Subcutaneous abdominal adipose tissue (tissue), 5 donors: ENCODE measurements around the gene HHIPL1.

ENCODE experiments used
- H3K27ac ChIP-seq: one replicate; pipeline ENCODE4 v1.7.0; 2013; ENCODE audit warnings: low read depth, mild to moderate bottlenecking, inconsistent platforms, low read length, moderate library complexity
- H3K27me3 ChIP-seq, 5 donors: one replicate each; pipeline ENCODE4 v1.7.0; 2013; ENCODE audit warnings: low read length in 5 of 5, inconsistent platforms in 1 of 5; ENCODE audit not compliant: control insufficient read depth in 5 of 5, insufficient read depth in 4 of 5
- H3K36me3 ChIP-seq, 5 donors: one replicate each; pipeline ENCODE4 v1.7.0; 2013; ENCODE audit warnings: low read length in 5 of 5; ENCODE audit not compliant: control insufficient read depth in 5 of 5, insufficient read depth in 5 of 5
- H3K4me1 ChIP-seq, 5 donors: one replicate each; pipeline ENCODE4 v1.7.0; 2013; ENCODE audit warnings: low read length in 5 of 5, mild to moderate bottlenecking in 3 of 5, moderate library complexity in 1 of 5; ENCODE audit not compliant: control insufficient read depth in 5 of 5, insufficient read depth in 5 of 5
- H3K4me3 ChIP-seq, 5 donors: one replicate each; pipeline ENCODE4 v1.7.0; 2013; ENCODE audit warnings: low read length in 5 of 5, low read depth in 1 of 5
- H3K9ac ChIP-seq, 5 donors: one replicate each; pipeline ENCODE4 v1.7.0; 2013; ENCODE audit warnings: low read length in 5 of 5, mild to moderate bottlenecking in 4 of 5, moderate library complexity in 3 of 5
- H3K9me3 ChIP-seq, 5 donors: one replicate each; pipeline ENCODE4 v1.7.0; 2013; ENCODE audit warnings: low read length in 5 of 5; ENCODE audit not compliant: control insufficient read depth in 5 of 5
- donor health status: healthy.
- donor health status: healthy.
- donor health status: healthy.
- donor health status: healthy.
- donor health status: healthy.

The HHIPL1 gene

GRCh38 chr14:99686557-99687283, 41.8 kb downstream of the HHIPL1 start:
- no peaks in the 10 kb centered on the region for H3K36me3 ChIP-seq
- H3K27ac ChIP-seq, result no peak overlapping the region
- peaks cover 3 to 31% (median 13%) of the 10 kb centered on the region in 5 donors for H3K4me1 ChIP-seq
- peaks cover 0 to 16% (median 5%) of the 10 kb centered on the region in 5 donors for H3K27me3 ChIP-seq
- H3K9ac ChIP-seq, result no peak overlapping the region
- no peak overlapping the region for H3K4me3 ChIP-seq
- no peaks in the 10 kb centered on the region for H3K9me3 ChIP-seq

- Histone ChIP-seq H3K9ac (no peak overlapping the region), H3K27me3 (peaks cover 0 to 16% (median 5%) of the 10 kb centered on the region in 5 donors), H3K27ac (no peak overlapping the region), H3K9me3 (no peaks in the 10 kb centered on the region), H3K36me3 (no peaks in the 10 kb centered on the region), H3K4me3 (no peak overlapping the region), H3K4me1 (peaks cover 3 to 31% (median 13%) of the 10 kb centered on the region in 5 donors)
These were observed 42.6 kb downstream of the HHIPL1 start for GRCh38 chr14:99687284-99688209.

DNA sequence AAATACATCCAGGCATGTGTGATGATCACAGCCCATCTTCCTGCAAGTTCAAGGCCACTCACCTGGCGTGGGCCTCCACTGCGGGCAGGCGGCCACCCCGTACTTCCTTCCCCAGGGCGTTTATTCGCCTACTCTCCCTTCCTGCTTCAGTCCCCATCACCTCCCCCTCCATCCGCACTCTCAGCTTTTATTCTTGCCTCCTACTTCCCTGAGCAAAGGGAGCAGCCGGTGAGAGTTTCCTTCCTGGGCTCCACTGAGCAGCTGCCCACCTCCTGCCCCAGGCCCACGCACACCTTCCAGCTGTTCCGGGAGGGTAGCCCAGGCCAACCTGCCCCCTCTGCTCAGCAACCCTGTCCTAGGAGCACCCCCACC, 43.3 kb downstream of the HHIPL1 start:
- no peaks in the 10 kb centered on the region for H3K36me3 ChIP-seq
- H3K27ac ChIP-seq, result no peak overlapping the region
- H3K27me3 ChIP-seq, result peaks cover 0 to 16% (median 5%) of the 10 kb centered on the region in 5 donors
- no peak overlapping the region for H3K9ac ChIP-seq
- no peak overlapping the region for H3K4me3 ChIP-seq
- H3K9me3 ChIP-seq, result no peaks in the 10 kb centered on the region
- H3K4me1 ChIP-seq, result peaks cover under 1 to 26% (median 8%) of the 10 kb centered on the region in 5 donors

- H3K27ac ChIP-seq, result no peak overlapping the region
- peaks cover 0 to 16% (median 5%) of the 10 kb centered on the region in 5 donors for H3K27me3 ChIP-seq
- peaks cover 0 to 22% (median 4%) of the 10 kb centered on the region in 5 donors for H3K4me1 ChIP-seq
- no peak overlapping the region for H3K4me3 ChIP-seq
- no peaks in the 10 kb centered on the region for H3K9me3 ChIP-seq
- H3K9ac ChIP-seq, result no peak overlapping the region
- H3K36me3 ChIP-seq, result no peaks in the 10 kb centered on the region
These were observed 43.7 kb downstream of the HHIPL1 start for GRCh38 chr14:99688629-99689028.

- no peak overlapping the region for H3K9ac ChIP-seq
- H3K27me3 ChIP-seq, result peaks cover 0 to 16% (median 5%) of the 10 kb centered on the region in 5 donors
- no peak overlapping the region for H3K27ac ChIP-seq
- peaks cover 0 to 20% (median 3%) of the 10 kb centered on the region in 5 donors for H3K4me1 ChIP-seq
- no peaks in the 10 kb centered on the region for H3K9me3 ChIP-seq
- H3K4me3 ChIP-seq, result no peak overlapping the region
- no peaks in the 10 kb centered on the region for H3K36me3 ChIP-seq
These were observed 44.6 kb downstream of the HHIPL1 start for GRCh38 chr14:99689266-99690236.

DNA sequence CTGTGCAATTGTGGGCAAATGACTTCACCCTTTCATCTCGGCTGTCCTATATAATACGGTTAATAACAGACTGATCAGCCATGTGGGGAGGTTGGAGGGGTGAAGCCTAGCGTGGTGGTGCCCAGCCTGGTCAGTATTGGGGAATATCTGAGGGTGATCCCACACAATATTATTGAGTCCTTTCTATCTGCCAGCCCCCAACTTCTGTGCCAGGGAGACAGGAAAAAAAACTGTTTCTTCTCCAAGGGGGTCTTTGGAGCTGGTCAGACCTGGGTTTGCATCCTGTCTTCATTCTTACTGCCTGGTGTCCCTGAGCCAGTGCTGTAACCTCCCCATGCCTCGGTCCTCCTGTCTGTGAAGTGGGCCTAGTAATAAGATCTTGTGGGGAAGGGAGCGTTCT, 45.7 kb downstream of the HHIPL1 start:
- peaks cover 0 to 16% (median 5%) of the 10 kb centered on the region in 5 donors for H3K27me3 ChIP-seq
- H3K27ac ChIP-seq, result no peak overlapping the region
- no peaks in the 10 kb centered on the region for H3K36me3 ChIP-seq
- H3K9ac ChIP-seq, result no peak overlapping the region
- no peaks in the 10 kb centered on the region for H3K9me3 ChIP-seq
- H3K4me1 ChIP-seq, result peaks cover 0 to 17% (median 0%) of the 10 kb centered on the region in 5 donors
- no peak overlapping the region for H3K4me3 ChIP-seq

GRCh38 chr14:99691111-99691885, 46.4 kb downstream of the HHIPL1 start:
- peaks cover 0 to 16% (median 5%) of the 10 kb centered on the region in 5 donors for H3K27me3 ChIP-seq
- no peak overlapping the region for H3K9ac ChIP-seq
- H3K4me3 ChIP-seq, result no peak overlapping the region
- no peaks in the 10 kb centered on the region for H3K36me3 ChIP-seq
- H3K4me1 ChIP-seq, result peaks cover 0 to 17% (median 0%) of the 10 kb centered on the region in 5 donors
- H3K9me3 ChIP-seq, result no peaks in the 10 kb centered on the region
- no peak overlapping the region for H3K27ac ChIP-seq

- Histone ChIP-seq H3K27ac (no peak overlapping the region), H3K4me1 (peaks cover 0 to 16% (median 11%) of the 10 kb centered on the region in 5 donors), H3K36me3 (no peaks in the 10 kb centered on the region), H3K4me3 (no peak overlapping the region), H3K9me3 (no peaks in the 10 kb centered on the region), H3K27me3 (peaks cover 0 to 6% (median under 1%) of the 10 kb centered on the region in 5 donors), H3K9ac (no peak overlapping the region)
These were observed 49.0 kb downstream of the HHIPL1 start for GRCh38 chr14:99693918-99694317.

DNA sequence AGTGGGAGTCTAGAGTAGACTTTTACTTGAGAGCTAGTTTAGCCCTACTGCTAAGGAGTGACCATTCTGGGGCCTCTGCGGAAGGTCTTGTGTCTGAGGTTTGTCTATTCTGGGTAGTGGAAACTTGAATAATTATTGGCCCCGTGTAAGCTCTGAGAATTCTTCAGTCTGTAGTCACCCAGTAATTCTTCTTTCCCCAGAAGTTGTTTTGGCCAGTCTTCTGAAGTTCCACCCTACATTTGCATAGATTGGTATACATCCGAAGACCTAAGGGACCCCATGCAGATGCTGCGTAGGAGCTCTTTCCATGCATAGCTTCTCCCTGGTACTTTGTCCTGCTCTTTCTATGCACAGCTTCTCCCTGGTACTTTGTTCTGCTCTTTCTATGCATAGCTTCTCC, 52.0 kb downstream of the HHIPL1 start:
- Histone ChIP-seq H3K4me1 (peaks cover 0 to 17% (median 15%) of the 10 kb centered on the region in 5 donors), H3K27ac (no peak overlapping the region), H3K9ac (no peak overlapping the region), H3K9me3 (no peaks in the 10 kb centered on the region), H3K27me3 (no peaks in the 10 kb centered on the region), H3K4me3 (no peak overlapping the region), H3K36me3 (peaks cover 0 to 2% (median 0%) of the 10 kb centered on the region in 5 donors)
